HCT116 (cell line): ENCODE results near the gene TM7SF3. TPM values are rescaled to one million over a fixed set of nuclear protein-coding genes. Genes with fewer than 3 reads are reported as not detected.

Experiments used
- ATAC-seq: fragments of 200-7000 bp; cut with Tn5 transposase; 2 replicates; pipeline ENCODE4 v1.9.1; 2020; ENCODE audit warnings: mild to moderate bottlenecking, moderate library complexity
- BruUV-seq: library from RNA; stranded (reverse); fragments of 400-500 nt; replicated peaks from 2 replicates; lab custom pipeline; 2021; lab: Mats Ljungman, UMichigan
- CTCF ChIA-PET: fragments of 300-600 bp; sonication (Branson Sonifier 250); formaldehyde crosslinking; loops from one replicate; lab custom pipeline; 2021; ENCODE audit warnings: antibody characterized with exemption; lab: Charles Lee
- POLR2A ChIA-PET: fragments of 300-600, 350-600 bp; sonication (Branson Sonifier 250); formaldehyde crosslinking; loops from one replicate; lab custom pipeline; 2021; ENCODE audit warnings: antibody characterized with exemption; lab: Charles Lee
- RAD21 ChIA-PET, 2 experiments: fragments of 300-600 bp; sonication (Branson Sonifier 250); formaldehyde crosslinking; loops; one replicate each; lab custom pipeline; 2023; ENCODE audit warnings: low total read pairs in 2 of 2; ENCODE audit not compliant: uncharacterized antibody in 2 of 2, unreplicated experiment in 2 of 2, low non-redundant PET in 1 of 2; lab: Charles Lee
- DNase-seq: peaks from one replicate; pipeline ENCODE4 v3.0.0-alpha.2; 2010; ENCODE audit warnings: low read depth, low spot score
- H2AFZ ChIP-seq: fragments of 200-600 bp; shearing (Covaris generic), sonication (generic); 2 replicates; pipeline ENCODE4 v1.6.1; 2017; ENCODE audit warnings: low read depth, mixed run types, mixed read lengths, antibody characterized with exemption, low read length; ENCODE audit not compliant: poor library complexity, severe bottlenecking
- H3K27ac ChIP-seq: 2 replicates; pipeline ENCODE4 v1.5.1; 2012; ENCODE audit warnings: low read depth, low read length
- H3K27me3 ChIP-seq: fragments of 200-600 bp; sonication (generic); 2 replicates; pipeline ENCODE4 v1.6.1; 2016; ENCODE audit warnings: mixed run types, low read length, mixed read lengths; ENCODE audit not compliant: insufficient read depth
- H3K36me3 ChIP-seq, 2 experiments: fragments of 200-500 bp in 1 of 2; fragments of 200-600 bp in 1 of 2; sonication (Bioruptor generic) in 1 of 2; sonication (generic) in 1 of 2; 2 replicates each; pipeline versions ENCODE4 v1.5.1 to v1.6.1; 2014 to 2016; ENCODE audit warnings: low read length in 2 of 2, inconsistent platforms in 1 of 2, mixed read lengths in 1 of 2, mixed run types in 1 of 2; ENCODE audit not compliant: insufficient read depth in 2 of 2, control insufficient read depth in 1 of 2
- H3K4me1 ChIP-seq, 2 experiments: fragments of 200-600 bp in 1 of 2; sonication (generic) in 1 of 2; 2 replicates each; pipeline versions ENCODE4 v1.5.1 to v1.6.1; 2012 to 2017; ENCODE audit warnings: low read length in 2 of 2, inconsistent platforms in 1 of 2, mild to moderate bottlenecking in 1 of 2, mixed read lengths in 1 of 2, mixed run types in 1 of 2, moderate library complexity in 1 of 2; ENCODE audit not compliant: insufficient read depth in 2 of 2, control insufficient read depth in 1 of 2
- H3K4me2 ChIP-seq: fragments of 200-600 bp; sonication (generic); 2 replicates; pipeline ENCODE4 v1.6.1; 2017; ENCODE audit warnings: mixed run types, low read length, mixed read lengths
- H3K4me3 ChIP-seq, 2 experiments: fragments of 200-600 bp in 1 of 2; sonication (generic) in 1 of 2; replicated peaks in 1 of 2; 2 replicates each; pipeline ENCODE4 v1.5.1; 2011 to 2016; ENCODE audit warnings: low read length in 2 of 2, control low read depth in 1 of 2, low read depth in 1 of 2, mild to moderate bottlenecking in 1 of 2, mixed read lengths in 1 of 2, mixed run types in 1 of 2
- H3K79me2 ChIP-seq: fragments of 200-600 bp; sonication (generic); 2 replicates; pipeline ENCODE4 v1.6.1; 2017; ENCODE audit warnings: mild to moderate bottlenecking, mixed run types, low read length, moderate library complexity, mixed read lengths; ENCODE audit not compliant: insufficient read depth
- H3K9ac ChIP-seq: fragments of 200-600 bp; sonication (generic); 2 replicates; pipeline ENCODE4 v1.6.1; 2016; ENCODE audit warnings: low read length, mixed read lengths
- H3K9me2 ChIP-seq: fragments of 200-600 bp; sonication (generic), shearing (Covaris generic); 2 replicates; pipeline ENCODE4 v1.6.1; 2017; ENCODE audit warnings: mixed run types, mild to moderate bottlenecking, moderate library complexity; ENCODE audit not compliant: insufficient read depth
- H3K9me3 ChIP-seq, 2 experiments: fragments of 200-500 bp in 1 of 2; fragments of 200-600 bp in 1 of 2; sonication (Bioruptor generic) in 1 of 2; sonication (generic) in 1 of 2; 2 replicates each; pipeline ENCODE4 v1.6.1; 2014 to 2017; ENCODE audit warnings: low read length in 2 of 2, mixed read lengths in 2 of 2, inconsistent platforms in 1 of 2, low read depth in 1 of 2, mild to moderate bottlenecking in 1 of 2, mixed run types in 1 of 2, moderate library complexity in 1 of 2; ENCODE audit not compliant: control insufficient read depth in 1 of 2, insufficient read depth in 1 of 2
- H4K20me1 ChIP-seq: fragments of 200-600 bp; sonication (generic), shearing (Covaris generic); 2 replicates; pipeline ENCODE4 v1.6.1; 2017; ENCODE audit warnings: mixed run types, mild to moderate bottlenecking, moderate library complexity; ENCODE audit not compliant: insufficient read depth
- CEBPB ChIP-seq: IDR thresholded peaks from 2 replicates; pipeline ENCODE4 v1.6.1; 2012; ENCODE audit warnings: low read depth
- ELF1 ChIP-seq: IDR thresholded peaks from 2 replicates; pipeline ENCODE4 v1.6.1; 2012; ENCODE audit warnings: low read depth, borderline replicate concordance
- EZH2 ChIP-seq: fragments of 200-600 bp; sonication (generic); IDR thresholded peaks from 2 replicates; pipeline ENCODE4 v1.6.1; 2017; ENCODE audit warnings: antibody characterized with exemption, mixed run types
- EZH2phosphoT487 ChIP-seq: fragments of 200-600 bp; IDR thresholded peaks from 2 replicates; pipeline ENCODE4 v1.6.1; 2018; ENCODE audit warnings: antibody characterized with exemption, borderline replicate concordance
- FOSL1 ChIP-seq: IDR thresholded peaks from 2 replicates; pipeline ENCODE4 v1.6.1; 2012; ENCODE audit warnings: low read depth
- JUND ChIP-seq: IDR thresholded peaks from 2 replicates; pipeline ENCODE4 v1.6.1; 2012
- POLR2A ChIP-seq: IDR thresholded peaks from 2 replicates; pipeline ENCODE4 v1.7.0; 2011; ENCODE audit warnings: borderline replicate concordance; ENCODE audit not compliant: insufficient read depth, insufficient read length; ENCODE audit errors: extremely low read depth
- POLR2AphosphoS5 ChIP-seq: IDR thresholded peaks from 2 replicates; pipeline ENCODE4 v1.6.1; 2011; ENCODE audit warnings: mild to moderate bottlenecking, low read depth, low read length, moderate library complexity
- RAD21 ChIP-seq: IDR thresholded peaks from 2 replicates; pipeline ENCODE4 v1.6.1; 2012; ENCODE audit warnings: low read depth, mild to moderate bottlenecking
- SIN3A ChIP-seq: IDR thresholded peaks from 2 replicates; pipeline ENCODE4 v1.6.1; 2012; ENCODE audit warnings: low read depth
- SP1 ChIP-seq: IDR thresholded peaks from 2 replicates; pipeline ENCODE4 v1.6.1; 2012; ENCODE audit warnings: low read depth
- SRF ChIP-seq: IDR thresholded peaks from 2 replicates; pipeline ENCODE4 v1.6.1; 2012; ENCODE audit warnings: low read depth
- YY1 ChIP-seq: IDR thresholded peaks from 2 replicates; pipeline ENCODE4 v1.6.1; 2011; ENCODE audit warnings: low read length, low read depth, moderate library complexity, mild to moderate bottlenecking; ENCODE audit not compliant: insufficient replicate concordance; ENCODE audit errors: extremely low read depth
- ZFX ChIP-seq: fragments of 450-650 bp; IDR thresholded peaks from 2 replicates; pipeline ENCODE4 v1.6.1; 2017
- ZNF274 ChIP-seq: fragments of 200-500 bp; sonication (Bioruptor generic); IDR thresholded peaks from 2 replicates; pipeline ENCODE4 v1.6.1; 2014; ENCODE audit warnings: mild to moderate bottlenecking, low read depth, low read length, inconsistent platforms
- intact Hi-C: fragments of 100-400 bp; cut with micrococcal nuclease; formaldehyde crosslinking; loops from 2 replicates; pipeline ENCODE4 v1.10.0; 2022
- total RNA-seq: library from RNA; stranded (reverse); gene quantifications from one replicate; pipeline ENCODE4 v1.2.1, GENCODE V29; 2021; ENCODE audit not compliant: unreplicated experiment
- TF ChIP-seq, protein P1 (sequence below): IDR thresholded peaks from 2 replicates; pipeline ENCODE4 v1.6.1; 2012; ENCODE audit warnings: low read depth
- TF ChIP-seq, protein P2 (sequence below): IDR thresholded peaks from 2 replicates; pipeline ENCODE4 v1.6.1; 2012
- TF ChIP-seq, protein P3 (sequence below): IDR thresholded peaks from 2 replicates; pipeline ENCODE4 v1.6.1; 2012
- TF ChIP-seq, protein P4 (sequence below), 3 experiments: fragments of 200-600 bp in 1 of 3; sonication (generic) in 1 of 3; IDR thresholded peaks in 2 of 3; conservative IDR thresholded peaks in 1 of 3; 2 replicates each; pipeline ENCODE4 v1.5.1; 2012 to 2017; ENCODE audit warnings: low read depth in 2 of 3, low read length in 2 of 3, antibody characterized with exemption in 1 of 3, borderline replicate concordance in 1 of 3, control low read depth in 1 of 3, mild to moderate bottlenecking in 1 of 3, mixed read lengths in 1 of 3, mixed run types in 1 of 3, moderate library complexity in 1 of 3; ENCODE audit not compliant: insufficient read depth in 1 of 3

The TM7SF3 gene
- total RNA-seq, 1 experiment from 2014 or later, result 46.5 TPM

DNA sequence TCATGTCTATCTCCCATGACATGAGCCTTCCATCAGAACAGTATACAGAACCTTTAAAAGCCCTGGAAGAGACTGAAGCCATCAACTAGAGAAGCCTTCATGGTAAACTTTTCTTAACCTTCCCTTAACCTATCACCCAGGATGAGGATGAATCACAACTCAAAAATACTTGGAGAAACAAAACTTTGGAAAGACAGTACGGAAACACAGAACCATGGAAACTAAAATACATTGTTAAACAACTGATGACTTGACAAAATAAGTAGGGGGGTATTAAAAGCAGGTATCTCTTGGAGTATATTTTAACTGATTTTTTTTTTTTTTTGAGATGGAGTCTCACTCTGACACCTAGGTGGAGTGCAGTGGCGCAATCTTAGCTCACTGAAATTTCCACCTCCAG is 8.7 kb downstream of the TM7SF3 start:
- Histone ChIP-seq H3K9me2 (no peaks in the 10 kb centered on the region), H3K4me1 (no peaks in the 10 kb centered on the region), H3K4me3 (no peak overlapping the region), H3K4me2 (no peak overlapping the region), H3K27me3 (no peaks in the 10 kb centered on the region), H3K79me2 (peaks cover 48% of the 10 kb centered on the region), H3K27ac (no peak overlapping the region), H3K36me3 (no peaks in the 10 kb centered on the region), H3K9me3 (no peaks in the 10 kb centered on the region)
- no peak for ATAC-seq
- ChIA-PET RAD21 (no interaction called here), POLR2A (no interaction called here)
- TF ChIP-seq EZH2, result no peak
- no peak for TF ChIP-seq ELF1
- TF ChIP-seq CEBPB, result no peak
- TF ChIP-seq, protein P1, sequence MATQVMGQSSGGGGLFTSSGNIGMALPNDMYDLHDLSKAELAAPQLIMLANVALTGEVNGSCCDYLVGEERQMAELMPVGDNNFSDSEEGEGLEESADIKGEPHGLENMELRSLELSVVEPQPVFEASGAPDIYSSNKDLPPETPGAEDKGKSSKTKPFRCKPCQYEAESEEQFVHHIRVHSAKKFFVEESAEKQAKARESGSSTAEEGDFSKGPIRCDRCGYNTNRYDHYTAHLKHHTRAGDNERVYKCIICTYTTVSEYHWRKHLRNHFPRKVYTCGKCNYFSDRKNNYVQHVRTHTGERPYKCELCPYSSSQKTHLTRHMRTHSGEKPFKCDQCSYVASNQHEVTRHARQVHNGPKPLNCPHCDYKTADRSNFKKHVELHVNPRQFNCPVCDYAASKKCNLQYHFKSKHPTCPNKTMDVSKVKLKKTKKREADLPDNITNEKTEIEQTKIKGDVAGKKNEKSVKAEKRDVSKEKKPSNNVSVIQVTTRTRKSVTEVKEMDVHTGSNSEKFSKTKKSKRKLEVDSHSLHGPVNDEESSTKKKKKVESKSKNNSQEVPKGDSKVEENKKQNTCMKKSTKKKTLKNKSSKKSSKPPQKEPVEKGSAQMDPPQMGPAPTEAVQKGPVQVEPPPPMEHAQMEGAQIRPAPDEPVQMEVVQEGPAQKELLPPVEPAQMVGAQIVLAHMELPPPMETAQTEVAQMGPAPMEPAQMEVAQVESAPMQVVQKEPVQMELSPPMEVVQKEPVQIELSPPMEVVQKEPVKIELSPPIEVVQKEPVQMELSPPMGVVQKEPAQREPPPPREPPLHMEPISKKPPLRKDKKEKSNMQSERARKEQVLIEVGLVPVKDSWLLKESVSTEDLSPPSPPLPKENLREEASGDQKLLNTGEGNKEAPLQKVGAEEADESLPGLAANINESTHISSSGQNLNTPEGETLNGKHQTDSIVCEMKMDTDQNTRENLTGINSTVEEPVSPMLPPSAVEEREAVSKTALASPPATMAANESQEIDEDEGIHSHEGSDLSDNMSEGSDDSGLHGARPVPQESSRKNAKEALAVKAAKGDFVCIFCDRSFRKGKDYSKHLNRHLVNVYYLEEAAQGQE, result no peak
- TF ChIP-seq, protein P2, sequence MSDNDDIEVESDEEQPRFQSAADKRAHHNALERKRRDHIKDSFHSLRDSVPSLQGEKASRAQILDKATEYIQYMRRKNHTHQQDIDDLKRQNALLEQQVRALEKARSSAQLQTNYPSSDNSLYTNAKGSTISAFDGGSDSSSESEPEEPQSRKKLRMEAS, result no peak
- TF ChIP-seq POLR2AphosphoS5, result no peak
- TF ChIP-seq SIN3A, result no peak
- no peak for TF ChIP-seq SP1
- TF ChIP-seq ZNF274, result no peak
- TF ChIP-seq SRF, result no peak
- no peak for TF ChIP-seq JUND
- TF ChIP-seq, protein P3, sequence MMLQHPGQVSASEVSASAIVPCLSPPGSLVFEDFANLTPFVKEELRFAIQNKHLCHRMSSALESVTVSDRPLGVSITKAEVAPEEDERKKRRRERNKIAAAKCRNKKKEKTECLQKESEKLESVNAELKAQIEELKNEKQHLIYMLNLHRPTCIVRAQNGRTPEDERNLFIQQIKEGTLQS, result no peak
- TF ChIP-seq FOSL1, result no peak
- TF ChIP-seq ZFX, result no peak
- no peak for TF ChIP-seq EZH2phosphoT487
- no peak for TF ChIP-seq YY1
- TF ChIP-seq POLR2A, result no peak
- no peak for TF ChIP-seq RAD21
- TF ChIP-seq, protein P4, sequence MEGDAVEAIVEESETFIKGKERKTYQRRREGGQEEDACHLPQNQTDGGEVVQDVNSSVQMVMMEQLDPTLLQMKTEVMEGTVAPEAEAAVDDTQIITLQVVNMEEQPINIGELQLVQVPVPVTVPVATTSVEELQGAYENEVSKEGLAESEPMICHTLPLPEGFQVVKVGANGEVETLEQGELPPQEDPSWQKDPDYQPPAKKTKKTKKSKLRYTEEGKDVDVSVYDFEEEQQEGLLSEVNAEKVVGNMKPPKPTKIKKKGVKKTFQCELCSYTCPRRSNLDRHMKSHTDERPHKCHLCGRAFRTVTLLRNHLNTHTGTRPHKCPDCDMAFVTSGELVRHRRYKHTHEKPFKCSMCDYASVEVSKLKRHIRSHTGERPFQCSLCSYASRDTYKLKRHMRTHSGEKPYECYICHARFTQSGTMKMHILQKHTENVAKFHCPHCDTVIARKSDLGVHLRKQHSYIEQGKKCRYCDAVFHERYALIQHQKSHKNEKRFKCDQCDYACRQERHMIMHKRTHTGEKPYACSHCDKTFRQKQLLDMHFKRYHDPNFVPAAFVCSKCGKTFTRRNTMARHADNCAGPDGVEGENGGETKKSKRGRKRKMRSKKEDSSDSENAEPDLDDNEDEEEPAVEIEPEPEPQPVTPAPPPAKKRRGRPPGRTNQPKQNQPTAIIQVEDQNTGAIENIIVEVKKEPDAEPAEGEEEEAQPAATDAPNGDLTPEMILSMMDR (IDR thresholded peaks at IDR 0.05 in 2 of 3, conservative IDR thresholded peaks at IDR 0.05 in 1 of 3; ENCODE audit: borderline replicate concordance in 1 of 3, insufficient read depth in 1 of 3, low read depth in 2 of 3, low read length in 2 of 3), result no peak
- TF ChIP-seq, all 23 proteins: peak for 0
- BruUV-seq, result no TSS peak
- Histone ChIP-seq H4K20me1 (no peaks in the 10 kb centered on the region), H2AFZ (no peak overlapping the region), H3K9ac (no peak overlapping the region)
- DNase-seq, result no peak
- intact Hi-C loops, result no loop called here
- CTCF ChIA-PET, result no interaction called here
